H9 (cell line): ENCODE measurements around the gene CASP10. TPM values are rescaled to one million over a fixed set of nuclear protein-coding genes. Genes with fewer than 3 reads are reported as not detected.
"Not testable (repeated sequence)": the region's sequence is repeated elsewhere in the genome, so short reads cannot be mapped to it uniquely, and the experiment has no call there.

Experiments used
- DNase-seq: peaks from one replicate; pipeline ENCODE4 v3.0.0-alpha.2; 2017
- H2AFZ ChIP-seq: one replicate; pipeline ENCODE4 v1.6.1; 2013; ENCODE audit warnings: mild to moderate bottlenecking, low read length, control low read depth, moderate library complexity
- H2AK5ac ChIP-seq: 2 replicates; pipeline ENCODE4 v1.6.1; 2013; ENCODE audit warnings: low read length, control low read depth, mixed read lengths; ENCODE audit not compliant: insufficient read length
- H2BK120ac ChIP-seq: one replicate; pipeline ENCODE4 v1.6.1; 2013; ENCODE audit warnings: low read depth, mild to moderate bottlenecking, low read length, control low read depth, inconsistent platforms; ENCODE audit not compliant: poor library complexity, severe bottlenecking
- H2BK12ac ChIP-seq: 2 replicates; pipeline ENCODE4 v1.6.1; 2013; ENCODE audit warnings: low read length, control low read depth, mixed read lengths, low read depth; ENCODE audit not compliant: insufficient read length
- H2BK15ac ChIP-seq: 2 replicates; pipeline ENCODE4 v1.6.1; 2013; ENCODE audit warnings: low read depth, low read length, control low read depth
- H2BK20ac ChIP-seq: one replicate; pipeline ENCODE4 v1.6.1; 2013; ENCODE audit warnings: low read depth, mild to moderate bottlenecking, low read length, control low read depth, inconsistent platforms; ENCODE audit not compliant: poor library complexity, severe bottlenecking
- H2BK5ac ChIP-seq: 2 replicates; pipeline ENCODE4 v1.6.1; 2013; ENCODE audit warnings: low read length, control low read depth, mixed read lengths; ENCODE audit not compliant: insufficient read length
- H3K14ac ChIP-seq: 2 replicates; pipeline ENCODE4 v1.6.1; 2013; ENCODE audit warnings: low read length, control low read depth; ENCODE audit not compliant: insufficient read depth
- H3K18ac ChIP-seq: 2 replicates; pipeline ENCODE4 v1.6.1; 2013; ENCODE audit warnings: low read depth, mild to moderate bottlenecking, mixed read lengths, low read length, control low read depth; ENCODE audit not compliant: insufficient read length
- H3K23ac ChIP-seq: 2 replicates; pipeline ENCODE4 v1.6.1; 2013; ENCODE audit warnings: low read length, control low read depth, mixed read lengths, low read depth; ENCODE audit not compliant: insufficient read length
- H3K23me2 ChIP-seq: 2 replicates; pipeline ENCODE4 v1.6.1; 2013; ENCODE audit warnings: low read depth, mild to moderate bottlenecking, mixed read lengths, low read length, control low read depth; ENCODE audit not compliant: insufficient read length, poor library complexity, severe bottlenecking
- H3K27ac ChIP-seq: 2 replicates; pipeline ENCODE4 v1.5.1; 2013; ENCODE audit warnings: low read length, control low read depth, mixed read lengths, low read depth; ENCODE audit not compliant: insufficient read length
- H3K27me3 ChIP-seq: 2 replicates; pipeline ENCODE4 v1.6.1; 2013; ENCODE audit warnings: low read length, control low read depth, inconsistent platforms; ENCODE audit not compliant: insufficient read depth
- H3K4ac ChIP-seq: 2 replicates; pipeline ENCODE4 v1.6.1; 2013; ENCODE audit warnings: low read depth, mild to moderate bottlenecking, control low read depth, inconsistent platforms, low read length, moderate library complexity
- H3K4me1 ChIP-seq: 2 replicates; pipeline ENCODE4 v1.6.1; 2013; ENCODE audit warnings: low read length, control low read depth, inconsistent platforms; ENCODE audit not compliant: insufficient read depth
- H3K4me2 ChIP-seq: 2 replicates; pipeline ENCODE4 v1.6.1; 2013; ENCODE audit warnings: low read length, control low read depth, mixed read lengths; ENCODE audit not compliant: insufficient read length, insufficient read depth
- H3K56ac ChIP-seq: 2 replicates; pipeline ENCODE4 v1.6.1; 2013; ENCODE audit warnings: low read depth, mild to moderate bottlenecking, mixed read lengths, low read length, control low read depth; ENCODE audit not compliant: insufficient read length
- H3K79me1 ChIP-seq: 2 replicates; pipeline ENCODE4 v1.6.1; 2013; ENCODE audit warnings: low read depth, mild to moderate bottlenecking, moderate library complexity, low read length, control low read depth, inconsistent platforms; ENCODE audit not compliant: insufficient read depth, poor library complexity, severe bottlenecking
- H3K79me2 ChIP-seq: 2 replicates; pipeline ENCODE4 v1.6.1; 2013; ENCODE audit warnings: low read length, control low read depth, inconsistent platforms; ENCODE audit not compliant: insufficient read depth
- H3K9ac ChIP-seq: 2 replicates; pipeline ENCODE4 v1.6.1; 2013; ENCODE audit warnings: low read length, control low read depth, mixed read lengths; ENCODE audit not compliant: insufficient read length; ENCODE audit errors: extremely low read depth
- H3K9me3 ChIP-seq: one replicate; pipeline ENCODE4 v1.6.1; 2013; ENCODE audit warnings: low read depth, low read length, inconsistent platforms; ENCODE audit not compliant: control insufficient read depth
- H3T11ph ChIP-seq: one replicate; pipeline ENCODE4 v1.6.1; 2013; ENCODE audit warnings: mild to moderate bottlenecking, low read length, control low read depth, inconsistent platforms
- H4K20me1 ChIP-seq: one replicate; pipeline ENCODE4 v1.6.1; 2013; ENCODE audit not compliant: control insufficient read depth, insufficient read length, insufficient read depth
- H4K5ac ChIP-seq: 2 replicates; pipeline ENCODE4 v1.6.1; 2013; ENCODE audit warnings: low read depth, mild to moderate bottlenecking, mixed read lengths, low read length, control low read depth; ENCODE audit not compliant: insufficient read length
- H4K8ac ChIP-seq: replicated peaks from 2 replicates; pipeline ENCODE4 v1.6.1; 2013; ENCODE audit warnings: low read length, control low read depth, mixed read lengths, low read depth; ENCODE audit not compliant: insufficient read length
- H4K91ac ChIP-seq: 2 replicates; pipeline ENCODE4 v1.6.1; 2013; ENCODE audit warnings: low read depth, mild to moderate bottlenecking, moderate library complexity, mixed read lengths, low read length, control low read depth; ENCODE audit not compliant: insufficient read length
- H3K27ac Mint-ChIP-seq, 3 experiments: 2 replicates in 2 of 3; 3 replicates in 1 of 3; pipeline ENCODE4 v1.8.0; 2020 to 2021; ENCODE audit warnings: mixed read lengths in 3 of 3, mild to moderate bottlenecking in 1 of 3, moderate library complexity in 1 of 3
- H3K27me3 Mint-ChIP-seq: 2 replicates; pipeline ENCODE4 v1.8.0; 2021; ENCODE audit warnings: low read depth, mild to moderate bottlenecking, moderate library complexity, mixed read lengths
- H3K36me3 Mint-ChIP-seq, 3 experiments: 2 replicates in 2 of 3; 3 replicates in 1 of 3; pipeline ENCODE4 v1.8.0; 2020 to 2021; ENCODE audit warnings: low read depth in 3 of 3, mixed read lengths in 3 of 3; ENCODE audit not compliant: insufficient read depth in 1 of 3
- H3K4me1 Mint-ChIP-seq, 2 experiments: 2 replicates each; pipeline ENCODE4 v1.8.0; 2020; ENCODE audit warnings: mixed read lengths in 2 of 2
- H3K4me3 Mint-ChIP-seq, 2 experiments: 2 replicates in 1 of 2; 3 replicates in 1 of 2; pipeline ENCODE4 v1.8.0; 2020 to 2021; ENCODE audit warnings: mild to moderate bottlenecking in 2 of 2, mixed read lengths in 2 of 2, moderate library complexity in 1 of 2
- H3K9me3 Mint-ChIP-seq, 2 experiments: 2 replicates in 1 of 2; 3 replicates in 1 of 2; pipeline ENCODE4 v1.8.0; 2020; ENCODE audit warnings: mild to moderate bottlenecking in 2 of 2, mixed read lengths in 2 of 2, moderate library complexity in 1 of 2
- CTCF ChIP-seq: fragments of 200-600 bp; sonication (generic); conservative IDR thresholded peaks from 3 replicates; pipeline ENCODE4 v1.8.0; 2021; ENCODE audit warnings: antibody characterized with exemption, mild to moderate bottlenecking
- WGBS: extraction: QIAGEN DNeasy Blood & Tissue Kit; methylation state at CpG from one replicate; pipeline ENCODE4 v1.1.7; 2013; ENCODE audit warnings: missing lambda C conversion rate, low lambda C conversion rate, mixed read lengths; ENCODE audit not compliant: insufficient read length; ENCODE audit errors: extremely low coverage; 5-methylcytosine and 5-hydroxymethylcytosine counted together
- total RNA-seq: library from RNA; stranded (reverse); gene quantifications from 2 replicates; pipeline ENCODE4 v1.2.1, GENCODE V29; 2021

The CASP10 gene
- total RNA-seq, 1 experiment from 2014 or later = 2.7 TPM

GRCh38 chr2:201149064-201149820 is 33.7 kb upstream of the CASP10 start:
- no peaks in the 10 kb centered on the region for H3K27me3 Mint-ChIP-seq
- peaks cover 5 to 17% of the 10 kb centered on the region in 2 experiments for H3K4me1 Mint-ChIP-seq
- no peak overlapping the region; a peak in 1 of 7 replicates for H3K27ac Mint-ChIP-seq
- H3K79me1 ChIP-seq = no peaks in the 10 kb centered on the region
- H3T11ph ChIP-seq = no peak overlapping the region
- no peaks in the 10 kb centered on the region for H4K20me1 ChIP-seq
- H4K8ac ChIP-seq = no peak overlapping the region
- H3K36me3 Mint-ChIP-seq = peaks cover 0 to 6% (median 3%) of the 10 kb centered on the region in 3 experiments; a peak in 2 of 7 replicates
- H3K9me3 ChIP-seq = no peaks in the 10 kb centered on the region
- DNase-seq = no peak
- no peak overlapping the region for H2AFZ ChIP-seq
- H3K9me3 Mint-ChIP-seq = no peaks in the 10 kb centered on the region
- H3K18ac ChIP-seq = no peak overlapping the region
- H3K4me1 ChIP-seq = peaks cover 3% of the 10 kb centered on the region; the same call in 1 of the 2 replicates
- no peak overlapping the region for H3K4me3 Mint-ChIP-seq
- no peak overlapping the region for H3K23ac ChIP-seq
- H2BK15ac ChIP-seq = no peak overlapping the region
- H2BK120ac ChIP-seq = no peak overlapping the region
- H3K27ac ChIP-seq = no peak overlapping the region
- no peaks in the 10 kb centered on the region for H3K23me2 ChIP-seq
- no peak overlapping the region for H3K14ac ChIP-seq
- no peak overlapping the region for H4K5ac ChIP-seq
- no peak overlapping the region for H3K56ac ChIP-seq
- H3K4me2 ChIP-seq = no peak overlapping the region
- WGBS = no CpG with 5 or more reads among the region's 2 CpGs
- TF ChIP-seq CTCF = no peak
- no peaks in the 10 kb centered on the region for H3K79me2 ChIP-seq
- no peaks in the 10 kb centered on the region for H3K27me3 ChIP-seq
- H2BK5ac ChIP-seq = no peak overlapping the region
- H4K91ac ChIP-seq = no peak overlapping the region
- H2AK5ac ChIP-seq = no peak overlapping the region
- no peak overlapping the region for H3K9ac ChIP-seq
- H2BK20ac ChIP-seq = no peak overlapping the region
- H2BK12ac ChIP-seq = no peak overlapping the region
- no peak overlapping the region for H3K4ac ChIP-seq

GRCh38 chr2:201149821-201150165 is 33.1 kb upstream of the CASP10 start:
- not testable (repeated sequence) for H2AFZ ChIP-seq, H3K23me2 ChIP-seq, H3K14ac ChIP-seq, H3K18ac ChIP-seq, H3K27ac ChIP-seq, H3K4me2 ChIP-seq, H3K4ac ChIP-seq, H4K20me1 ChIP-seq, H2AK5ac ChIP-seq, H3T11ph ChIP-seq, H3K9me3 ChIP-seq, H3K79me1 ChIP-seq, DNase-seq, H4K5ac ChIP-seq, H2BK5ac ChIP-seq, H4K91ac ChIP-seq, H3K27me3 Mint-ChIP-seq, H3K79me2 ChIP-seq, H2BK15ac ChIP-seq, H3K36me3 Mint-ChIP-seq, H3K4me1 ChIP-seq, H3K9me3 Mint-ChIP-seq, H2BK20ac ChIP-seq, H2BK12ac ChIP-seq, H4K8ac ChIP-seq, H2BK120ac ChIP-seq, H3K4me3 Mint-ChIP-seq, H3K23ac ChIP-seq, H3K9ac ChIP-seq, H3K27ac Mint-ChIP-seq, H3K56ac ChIP-seq, H3K27me3 ChIP-seq
- WGBS = no CpG with 5 or more reads among the region's 8 CpGs
- peaks cover 5 to 17% of the 10 kb centered on the region in 2 experiments for H3K4me1 Mint-ChIP-seq
